H1 (cell line): ENCODE data around the gene PLA2G4A. TPM values are rescaled to one million over a fixed set of nuclear protein-coding genes. Genes with fewer than 3 reads are reported as not detected.

Experiments
- CTCF ChIA-PET: fragments of 300-600 bp; sonication (Branson Sonifier 250); formaldehyde crosslinking; loops from one replicate; lab custom pipeline; 2021; ENCODE audit not compliant: partially characterized antibody; lab: Charles Lee
- POLR2A ChIA-PET: fragments of 300-600 bp; sonication (Branson Sonifier 250); formaldehyde crosslinking; loops from one replicate; lab custom pipeline; 2021; ENCODE audit warnings: inconsistent platforms; ENCODE audit not compliant: partially characterized antibody; lab: Charles Lee
- DNase-seq, 2 experiments: peaks; one replicate each; pipeline versions ENCODE4 v3.0.0 to v3.0.0-alpha.2; 2010 to 2022; ENCODE audit warnings: low spot score in 2 of 2, low read depth in 1 of 2, mixed read lengths in 1 of 2
- FAIRE-seq: peaks from 2 replicates; lab custom pipeline; 2011; peaks lifted over from hg19 to GRCh38; lab: Jason Lieb, UNC
- H2AFZ ChIP-seq: 2 replicates; pipeline ENCODE4 v1.8.1; 2012; ENCODE audit warnings: low read length, inconsistent platforms
- H2AK5ac ChIP-seq: 2 replicates; pipeline ENCODE4 v1.6.1; 2013; ENCODE audit warnings: low read depth, low read length
- H2BK120ac ChIP-seq: replicated peaks from 2 replicates; pipeline ENCODE3; 2013; ENCODE audit warnings: low read depth, low read length, inconsistent platforms
- H2BK12ac ChIP-seq: 2 replicates; pipeline ENCODE4 v1.6.1; 2013; ENCODE audit warnings: low read depth, low read length
- H2BK15ac ChIP-seq: 2 replicates; pipeline ENCODE4 v1.6.1; 2013; ENCODE audit warnings: low read length
- H2BK20ac ChIP-seq: 2 replicates; pipeline ENCODE4 v1.6.1; 2013; ENCODE audit warnings: low read length
- H2BK5ac ChIP-seq: 2 replicates; pipeline ENCODE4 v1.6.1; 2013; ENCODE audit warnings: low read depth, low read length
- H3K14ac ChIP-seq: 2 replicates; pipeline ENCODE4 v1.6.1; 2013; ENCODE audit warnings: inconsistent platforms; ENCODE audit not compliant: insufficient read length
- H3K18ac ChIP-seq: 2 replicates; pipeline ENCODE4 v1.6.1; 2013; ENCODE audit warnings: low read length; ENCODE audit errors: extremely low read depth
- H3K23ac ChIP-seq: 2 replicates; pipeline ENCODE4 v1.6.1; 2013; ENCODE audit warnings: inconsistent platforms; ENCODE audit not compliant: insufficient read length
- H3K23me2 ChIP-seq: 2 replicates; pipeline ENCODE4 v1.6.1; 2013; ENCODE audit warnings: low read depth, low read length
- H3K27ac ChIP-seq: 2 replicates; pipeline ENCODE4 v1.6.1; 2011; ENCODE audit warnings: low read depth, low read length, inconsistent platforms
- H3K27me3 ChIP-seq, 4 experiments: replicated peaks in 1 of 4; 1 replicate in 1 of 4; 2 replicates in 3 of 4; pipeline versions ENCODE4 v1.6.1 to v1.8.1; 2011 to 2013; ENCODE audit warnings: low read length in 3 of 4, mild to moderate bottlenecking in 3 of 4, inconsistent platforms in 2 of 4, mixed read lengths in 2 of 4, moderate library complexity in 1 of 4; ENCODE audit not compliant: control insufficient read depth in 3 of 4, insufficient read depth in 3 of 4; ENCODE audit errors: extremely low read depth in 1 of 4
- H3K36me3 ChIP-seq, 4 experiments: 2 replicates each; pipeline versions ENCODE4 v1.6.1 to v1.8.1; 2011 to 2013; ENCODE audit warnings: mild to moderate bottlenecking in 4 of 4, low read length in 3 of 4, moderate library complexity in 2 of 4, control low read depth in 1 of 4, inconsistent platforms in 1 of 4; ENCODE audit not compliant: insufficient read depth in 4 of 4, control insufficient read depth in 2 of 4
- H3K4ac ChIP-seq: replicated peaks from 2 replicates; pipeline ENCODE3; 2013; ENCODE audit warnings: low read length, low read depth, mixed read lengths, inconsistent platforms; ENCODE audit not compliant: insufficient read length
- H3K4me1 ChIP-seq, 4 experiments: replicated peaks in 1 of 4; 1 replicate in 1 of 4; 2 replicates in 3 of 4; pipeline versions ENCODE4 v1.6.1 to v1.8.1; 2011 to 2013; ENCODE audit warnings: low read length in 3 of 4, inconsistent platforms in 2 of 4, mixed read lengths in 1 of 4; ENCODE audit not compliant: insufficient read depth in 4 of 4, control insufficient read depth in 3 of 4
- H3K4me2 ChIP-seq, 2 experiments: 2 replicates each; pipeline versions ENCODE4 v1.6.1 to v1.8.1; 2011 to 2013; ENCODE audit warnings: low read depth in 2 of 2, low read length in 2 of 2, control low read depth in 1 of 2, inconsistent platforms in 1 of 2, mild to moderate bottlenecking in 1 of 2; ENCODE audit not compliant: insufficient read depth in 1 of 2
- H3K4me3 ChIP-seq, 4 experiments: fragments of 200-600, 300-600 bp in 1 of 4; sonication (generic), shearing (Covaris generic), sonication (Bioruptor Twin) in 1 of 4; 2 replicates each; pipeline versions ENCODE4 v1.5.1 to v1.8.1; 2011 to 2016; ENCODE audit warnings: low read length in 4 of 4, low read depth in 3 of 4, control low read depth in 2 of 4, inconsistent platforms in 2 of 4, mild to moderate bottlenecking in 2 of 4, mixed read lengths in 1 of 4, moderate library complexity in 1 of 4; ENCODE audit not compliant: insufficient read depth in 2 of 4; ENCODE audit errors: extremely low read depth in 1 of 4
- H3K56ac ChIP-seq: replicated peaks from 2 replicates; pipeline ENCODE3; 2013; ENCODE audit warnings: low read depth, mild to moderate bottlenecking, mixed read lengths, low read length, inconsistent platforms; ENCODE audit not compliant: insufficient read length
- H3K79me1 ChIP-seq: 2 replicates; pipeline ENCODE4 v1.6.1; 2013; ENCODE audit warnings: low read depth, low read length, control low read depth
- H3K79me2 ChIP-seq, 2 experiments: 2 replicates each; pipeline versions ENCODE4 v1.6.1 to v1.8.1; 2012 to 2013; ENCODE audit warnings: low read length in 2 of 2, mild to moderate bottlenecking in 2 of 2, inconsistent platforms in 1 of 2; ENCODE audit not compliant: insufficient read depth in 2 of 2, control insufficient read depth in 1 of 2
- H3K9ac ChIP-seq, 4 experiments: replicated peaks in 1 of 4; 1 replicate in 1 of 4; 2 replicates in 3 of 4; pipeline versions ENCODE4 v1.6.1 to v1.8.1; 2011 to 2013; ENCODE audit warnings: low read depth in 3 of 4, low read length in 3 of 4, control low read depth in 2 of 4, mild to moderate bottlenecking in 2 of 4, moderate library complexity in 2 of 4, inconsistent platforms in 1 of 4; ENCODE audit errors: extremely low read depth in 1 of 4
- H3K9me3 ChIP-seq, 2 experiments: 2 replicates each; pipeline versions ENCODE4 v1.6.1 to v1.8.1; 2012 to 2013; ENCODE audit warnings: mild to moderate bottlenecking in 2 of 2, moderate library complexity in 2 of 2, control low read depth in 1 of 2, inconsistent platforms in 1 of 2, low read depth in 1 of 2, low read length in 1 of 2, mixed read lengths in 1 of 2; ENCODE audit not compliant: insufficient read depth in 2 of 2
- H4K20me1 ChIP-seq, 2 experiments: replicated peaks in 1 of 2; 2 replicates each; pipeline versions ENCODE3 to v1.8.1; 2011 to 2013; ENCODE audit warnings: inconsistent platforms in 2 of 2, low read length in 2 of 2, mild to moderate bottlenecking in 1 of 2; ENCODE audit not compliant: insufficient read depth in 2 of 2, control insufficient read depth in 1 of 2
- H4K5ac ChIP-seq: 2 replicates; pipeline ENCODE4 v1.6.1; 2013; ENCODE audit warnings: low read length, low read depth, mixed read lengths, inconsistent platforms; ENCODE audit not compliant: insufficient read length
- H4K8ac ChIP-seq: 2 replicates; pipeline ENCODE4 v1.8.0; 2013; ENCODE audit warnings: mild to moderate bottlenecking, moderate library complexity, low read length, inconsistent platforms; ENCODE audit not compliant: insufficient read depth; ENCODE audit errors: extremely low read depth
- H4K91ac ChIP-seq: replicated peaks from 2 replicates; pipeline ENCODE3; 2013; ENCODE audit warnings: low read length, mixed read lengths, inconsistent platforms; ENCODE audit not compliant: insufficient read length
- E2F6 ChIP-seq: IDR thresholded peaks from 2 replicates; pipeline ENCODE4 v1.6.1; 2012; ENCODE audit warnings: inconsistent platforms
- RAD21 ChIP-seq, 2 experiments: IDR thresholded peaks in 1 of 2; conservative IDR thresholded peaks in 1 of 2; 2 replicates each; pipeline ENCODE4 v1.6.1; 2011; ENCODE audit warnings: low read depth in 2 of 2, low read length in 2 of 2, improper control_type of control experiment in 1 of 2, inconsistent platforms in 1 of 2, mild to moderate bottlenecking in 1 of 2, moderate library complexity in 1 of 2
- WGBS, 2 experiments: shearing (Covaris generic) in 1 of 2; methylation state at CpG; one replicate each; pipeline versions ENCODE4 v1.1.6 to v1.1.7; 2013 to 2015; ENCODE audit warnings: low lambda C conversion rate in 2 of 2, mixed read lengths in 2 of 2, inconsistent platforms in 1 of 2, low coverage in 1 of 2, missing lambda C conversion rate in 1 of 2; ENCODE audit not compliant: insufficient replicate concordance in 2 of 2, insufficient coverage in 1 of 2, insufficient read length in 1 of 2; ENCODE audit errors: extremely low coverage in 1 of 2, missing lambda C conversion rate in 1 of 2; 5-methylcytosine and 5-hydroxymethylcytosine counted together
- polyA plus RNA-seq, 7 experiments: library from polyadenylated mRNA; depleted of rRNA in 3 of 7; stranded (reverse) in 5 of 7; unstranded in 2 of 7; fragments of >200 nt in 5 of 7; fragments of 200-250 nt in 2 of 7; gene quantifications; 1 replicate in 5 of 7; 2 replicates in 1 of 7; 4 replicates in 1 of 7; pipeline versions ENCODE4 v1.2.1 to v1.2.3, GENCODE V29; 2011 to 2013; ENCODE audit warnings: missing spikeins in 2 of 7, mixed read lengths in 2 of 7
- total RNA-seq: library from RNA; stranded (reverse); fragmentation: NEBNext Ultra II Directional; extraction: Animal tissue kit (Norgen Biotek cat#: 25700); gene quantifications from 2 replicates; pipeline ENCODE4 v1.2.1, GENCODE V29; 2021

PLA2G4A gene
- total and polyA plus RNA-seq, 2 of the 8 experiments (the other 6 are each of a cell fraction or from before 2014, with no cell fraction given): 0.63 to 1.4 TPM

GRCh38 chr1:186843226-186843625 is 14.5 kb downstream of the PLA2G4A start:
- Histone ChIP-seq H4K91ac (no peak overlapping the region), H3K27ac (no peak overlapping the region), H3K56ac (no peak overlapping the region), H3K23me2 (no peaks in the 10 kb centered on the region; the same call in 1 of the 2 replicates), H3K27me3 (no peaks in the 10 kb centered on the region), H3K36me3 (no peaks in the 10 kb centered on the region), H3K4me1 (no peaks in the 10 kb centered on the region), H4K20me1 (no peaks in the 10 kb centered on the region), H2BK15ac (no peak overlapping the region), H3K18ac (no peak overlapping the region), H2BK120ac (no peak overlapping the region), H2AFZ (no peak overlapping the region), H3K14ac (no peak overlapping the region), H2BK12ac (no peak overlapping the region), H3K79me2 (no peaks in the 10 kb centered on the region), H4K8ac (no peak overlapping the region), H4K5ac (no peak overlapping the region), H2BK5ac (no peak overlapping the region), H3K79me1 (no peaks in the 10 kb centered on the region), H2AK5ac (no peak overlapping the region), H3K4me2 (no peak overlapping the region), H2BK20ac (no peak overlapping the region), H3K9ac (no peak overlapping the region), H3K23ac (no peak overlapping the region), H3K4me3 (no peak overlapping the region), H3K9me3 (no peaks in the 10 kb centered on the region), H3K4ac (no peak overlapping the region)
- TF ChIP-seq E2F6 (no peak), RAD21 (IDR thresholded peaks at IDR 0.05 in 1 of 2, conservative IDR thresholded peaks at IDR 0.05 in 1 of 2; ENCODE audit: low read depth in 2 of 2, low read length in 2 of 2) (no peak)
- POLR2A ChIA-PET: no interaction called here
- DNase-seq (no peak), FAIRE-seq (no peak)
- CTCF ChIA-PET: interaction anchor here (1.0 kb wide), 1 partner anchor 67 kb away, joined by 4 read pairs; no protein-coding TSS in a partner anchor
- WGBS, 2 experiments: 97% methylated on average over 2 of the region's 2 CpGs; no CpG with 5 or more reads in 1 of the 2 experiments
